Measurements from ENCODE around the gene TIGD2.

Gene TIGD2

DNA sequence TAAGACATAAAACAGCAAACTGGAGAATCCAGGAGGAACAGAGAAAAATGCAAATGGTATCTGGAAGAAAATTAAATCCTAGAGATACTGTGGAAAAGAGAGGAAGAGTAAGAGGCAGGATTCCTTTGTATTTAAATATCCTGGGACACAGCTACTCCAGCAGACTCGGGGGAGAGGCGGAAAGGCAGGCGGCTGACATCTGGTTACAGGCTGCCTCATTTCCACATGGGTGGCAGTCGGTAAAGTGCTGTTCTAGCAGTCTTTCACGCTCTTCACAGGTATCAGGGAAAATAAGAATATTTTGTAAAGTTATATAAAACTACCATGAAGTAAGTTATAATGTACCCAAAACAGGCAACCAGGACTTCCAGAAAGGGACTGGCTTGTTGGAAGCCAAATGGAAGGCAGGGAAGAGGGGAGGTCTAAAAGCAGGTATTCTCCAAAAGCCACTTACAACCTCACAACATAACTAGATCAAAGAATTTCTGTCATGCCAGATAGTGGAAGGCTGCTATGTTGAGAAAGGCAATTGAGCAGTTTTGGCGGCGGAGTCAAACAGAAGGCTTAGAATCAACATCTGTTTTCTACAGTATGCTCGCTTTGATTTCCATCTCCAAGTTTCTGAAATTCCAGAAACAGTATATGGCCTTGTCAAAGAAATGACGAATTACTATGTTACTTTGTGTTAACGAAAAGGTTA is 1.3 kb upstream of the TIGD2 start:
- peak overlapping the region; percentile 88 for H3K4me3 ChIP-seq (ENCODE audit: low read depth, low read length)
- H2AFZ ChIP-seq: peak overlapping the region; percentile 90
- H3K27me3 ChIP-seq (ENCODE audit: control insufficient read depth, insufficient read depth, low read length): no peaks in the 10 kb centered on the region
- H3K9me3 ChIP-seq (ENCODE audit: control insufficient read depth, low read length): no peaks in the 10 kb centered on the region
- H3K27ac ChIP-seq: peak overlapping the region; percentile 75
- no peaks in the 10 kb centered on the region for H3K79me2 ChIP-seq
- H3K4me1 ChIP-seq: no peaks in the 10 kb centered on the region
- no peak overlapping the region for H3K9ac ChIP-seq
- no peaks in the 10 kb centered on the region for H3K36me3 ChIP-seq (ENCODE audit: control insufficient read depth, insufficient read depth, low read length)
- TF ChIP-seq, protein P1, sequence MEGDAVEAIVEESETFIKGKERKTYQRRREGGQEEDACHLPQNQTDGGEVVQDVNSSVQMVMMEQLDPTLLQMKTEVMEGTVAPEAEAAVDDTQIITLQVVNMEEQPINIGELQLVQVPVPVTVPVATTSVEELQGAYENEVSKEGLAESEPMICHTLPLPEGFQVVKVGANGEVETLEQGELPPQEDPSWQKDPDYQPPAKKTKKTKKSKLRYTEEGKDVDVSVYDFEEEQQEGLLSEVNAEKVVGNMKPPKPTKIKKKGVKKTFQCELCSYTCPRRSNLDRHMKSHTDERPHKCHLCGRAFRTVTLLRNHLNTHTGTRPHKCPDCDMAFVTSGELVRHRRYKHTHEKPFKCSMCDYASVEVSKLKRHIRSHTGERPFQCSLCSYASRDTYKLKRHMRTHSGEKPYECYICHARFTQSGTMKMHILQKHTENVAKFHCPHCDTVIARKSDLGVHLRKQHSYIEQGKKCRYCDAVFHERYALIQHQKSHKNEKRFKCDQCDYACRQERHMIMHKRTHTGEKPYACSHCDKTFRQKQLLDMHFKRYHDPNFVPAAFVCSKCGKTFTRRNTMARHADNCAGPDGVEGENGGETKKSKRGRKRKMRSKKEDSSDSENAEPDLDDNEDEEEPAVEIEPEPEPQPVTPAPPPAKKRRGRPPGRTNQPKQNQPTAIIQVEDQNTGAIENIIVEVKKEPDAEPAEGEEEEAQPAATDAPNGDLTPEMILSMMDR (IDR thresholded peaks at IDR 0.05): no peak
- H3K4me2 ChIP-seq (ENCODE audit: low read length): peak overlapping the region; percentile 85

DNA sequence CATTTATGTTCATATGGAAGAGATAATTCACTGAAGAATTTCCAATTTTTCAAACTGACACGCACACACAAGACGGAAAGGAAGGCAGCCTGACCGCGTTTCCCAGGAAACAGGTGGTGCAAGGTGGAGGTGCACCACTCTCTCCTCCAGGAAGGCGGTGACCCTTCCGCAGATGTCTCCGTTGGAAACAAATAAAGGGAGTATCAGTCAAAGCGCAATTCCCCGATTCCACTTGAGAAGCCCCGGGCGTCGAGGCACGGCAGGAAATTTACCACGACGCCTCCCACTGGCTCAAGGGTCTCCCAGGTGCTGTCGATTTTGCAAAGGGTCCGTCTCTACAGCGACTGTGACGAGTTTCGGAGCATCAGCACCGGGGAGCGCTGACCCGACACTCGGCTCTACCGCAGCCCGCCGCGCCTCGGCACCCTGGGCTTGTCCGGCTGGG is 770 bp upstream of the TIGD2 start:
- Histone ChIP-seq H2AFZ (peak overlapping the region; percentile 90), H3K36me3 (ENCODE audit: control insufficient read depth, insufficient read depth, low read length) (no peaks in the 10 kb centered on the region), H3K4me1 (no peaks in the 10 kb centered on the region), H3K9me3 (ENCODE audit: control insufficient read depth, low read length) (no peaks in the 10 kb centered on the region), H3K27ac (peak overlapping the region; percentile 75), H3K79me2 (no peaks in the 10 kb centered on the region), H3K4me3 (ENCODE audit: low read depth, low read length) (peak overlapping the region; percentile 88), H3K4me2 (ENCODE audit: low read length) (peak overlapping the region; percentile 85), H3K27me3 (ENCODE audit: control insufficient read depth, insufficient read depth, low read length) (no peaks in the 10 kb centered on the region), H3K9ac (no peak overlapping the region)
- TF ChIP-seq, protein P1 (IDR thresholded peaks at IDR 0.05): no peak

DNA sequence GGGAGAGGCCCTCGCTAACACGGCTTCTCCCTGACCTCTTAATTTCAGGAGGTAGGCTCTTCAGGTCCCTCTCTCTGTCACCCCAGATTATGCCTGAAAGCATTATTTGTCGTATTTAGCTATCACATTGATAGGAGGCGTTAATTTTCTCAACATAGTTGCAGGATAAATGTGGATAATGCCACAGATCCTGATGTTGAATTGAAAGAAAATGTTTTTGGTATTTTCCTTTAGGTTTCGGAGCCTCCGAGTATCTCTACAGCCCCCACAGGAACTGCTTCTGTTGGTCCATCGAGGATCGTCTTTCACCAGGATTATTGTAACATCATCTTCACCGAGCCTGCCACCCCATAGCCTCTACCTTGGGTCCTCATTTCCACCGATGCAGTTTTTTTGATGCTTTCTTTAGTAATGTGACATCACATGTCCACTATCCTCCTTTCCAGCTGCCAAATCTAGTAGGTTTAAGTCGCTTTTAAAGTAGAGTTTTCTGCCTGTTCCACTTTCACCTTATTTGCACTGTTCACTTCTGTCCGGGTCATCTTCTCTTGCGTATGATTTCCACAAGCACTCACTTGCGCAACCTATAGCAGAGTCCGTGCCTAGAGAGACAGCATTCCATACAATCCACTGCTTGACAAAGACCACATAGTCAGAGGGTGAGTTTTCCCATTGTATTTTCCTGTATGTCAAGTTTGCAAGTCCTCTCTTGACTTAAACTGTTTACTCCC is 665 bp downstream of the TIGD2 start:
- Histone ChIP-seq H3K9ac (peak overlapping the region; percentile 46), H3K4me1 (no peaks in the 10 kb centered on the region)
- TF ChIP-seq, protein P1 (IDR thresholded peaks at IDR 0.05): no peak

DNA sequence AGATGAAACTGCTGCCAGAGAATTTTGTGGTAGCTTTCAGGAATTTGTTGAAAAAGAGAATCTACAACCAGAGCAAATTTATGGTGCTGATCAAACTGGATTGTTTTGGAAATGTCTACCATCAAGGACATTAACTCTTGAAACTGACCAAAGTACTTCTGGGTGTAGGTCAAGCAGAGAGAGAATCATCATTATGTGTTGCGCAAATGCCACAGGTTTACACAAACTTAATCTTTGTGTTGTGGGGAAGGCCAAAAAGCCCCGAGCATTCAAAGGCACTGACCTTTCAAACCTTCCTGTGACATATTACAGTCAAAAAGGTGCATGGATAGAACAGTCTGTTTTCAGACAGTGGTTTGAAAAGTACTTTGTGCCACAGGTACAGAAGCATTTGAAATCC is 2.1 kb downstream of the TIGD2 start:
- Histone ChIP-seq H3K9ac (no peak overlapping the region), H3K4me3 (ENCODE audit: low read depth, low read length) (no peak overlapping the region), H3K79me2 (no peaks in the 10 kb centered on the region), H3K4me1 (no peaks in the 10 kb centered on the region), H3K9me3 (ENCODE audit: control insufficient read depth, low read length) (no peaks in the 10 kb centered on the region), H3K27me3 (ENCODE audit: control insufficient read depth, insufficient read depth, low read length) (no peaks in the 10 kb centered on the region), H2AFZ (no peak overlapping the region), H3K27ac (no peak overlapping the region), H3K36me3 (ENCODE audit: control insufficient read depth, insufficient read depth, low read length) (no peaks in the 10 kb centered on the region), H3K4me2 (ENCODE audit: low read length) (no peak overlapping the region)
- TF ChIP-seq, protein P1 (IDR thresholded peaks at IDR 0.05): no peak

More for the DNA sequence above, 665 bp downstream of the TIGD2 start:
- H3K36me3 ChIP-seq (ENCODE audit: control insufficient read depth, insufficient read depth, low read length): no peaks in the 10 kb centered on the region
- H3K79me2 ChIP-seq: no peaks in the 10 kb centered on the region
- peak overlapping the region; percentile 82 for H3K27ac ChIP-seq
- no peaks in the 10 kb centered on the region for H3K9me3 ChIP-seq (ENCODE audit: control insufficient read depth, low read length)
- peak overlapping the region; percentile 93 for H3K4me2 ChIP-seq (ENCODE audit: low read length)
- H3K4me3 ChIP-seq (ENCODE audit: low read depth, low read length): peak overlapping the region; percentile 88
- no peaks in the 10 kb centered on the region for H3K27me3 ChIP-seq (ENCODE audit: control insufficient read depth, insufficient read depth, low read length)
- H2AFZ ChIP-seq: peak overlapping the region; percentile 81

Measured in parathyroid adenoma (tissue), 2 donors.